ENCODE results near the gene PCGF5. TPM values are rescaled to one million over a fixed set of nuclear protein-coding genes. Genes with fewer than 3 reads are reported as not detected.

Gene PCGF5
- total and polyA plus RNA-seq, 9 of the 15 experiments (the other 6 are each of a cell fraction or from before 2014, with no cell fraction given) = 10.9 to 40.0 (median 20.3) TPM

- TF ChIP-seq PHF21A (IDR thresholded peaks at IDR 0.05; ENCODE audit: borderline replicate concordance, low read depth) (no peak), NR2C2 (CRISPR knock-in tag; IDR thresholded peaks at IDR 0.05) (no peak), NR2C2 (tag; IDR thresholded peaks at IDR 0.05) (peak; percentile 47; the same call in 1 of the 2 replicates)
These were observed 881 bp upstream of the PCGF5 start (continued) for GRCh38 chr10:91219371-91220193.

- BruUV-seq (replicated peaks) = no TSS peak
- Histone ChIP-seq H3K9me1 (ENCODE audit: control insufficient read depth, insufficient read depth, low read length) (no peaks in the 10 kb centered on the region), H4K20me1 (replicated peaks; ENCODE audit: control insufficient read depth, insufficient read depth, low read length) (no peaks in the 10 kb centered on the region), H3K79me2 (ENCODE audit: control insufficient read depth, insufficient read depth, low read length) (peaks cover 59% of the 10 kb centered on the region), H3K4me3 (peak overlapping the region; percentile 88), H3K4me1 (replicated peaks in 1 of 2; ENCODE audit: control insufficient read depth in 2 of 2, insufficient read depth in 2 of 2, low read length in 2 of 2) (peaks cover 9 to 17% of the 10 kb centered on the region in 2 experiments; a peak in 4 of 5 replicates), H3K4me2 (ENCODE audit: insufficient read depth, low read length) (peak overlapping the region; percentile 84), H3K27ac (ENCODE audit: extremely low read depth, low read depth, low read length) (peak overlapping the region; percentile 88), H3K36me3 (ENCODE audit: control insufficient read depth, insufficient read depth, low read length) (peaks cover 17% of the 10 kb centered on the region; the same call in 2 of the 3 replicates), H3K9me3 (replicated peaks; ENCODE audit: control insufficient read depth, insufficient read depth, low read depth, low read length) (no peaks in the 10 kb centered on the region), H3K9ac (ENCODE audit: insufficient read depth in 1 of 2, low read depth in 2 of 2, low read length in 2 of 2) (peak overlapping the region; percentile 72 to 98), H3K27me3 (ENCODE audit: control insufficient read depth in 2 of 2, insufficient read depth in 2 of 2, low read length in 2 of 2) (no peaks in the 10 kb centered on the region), H2AFZ (ENCODE audit: low read depth, low read length) (peak overlapping the region; percentile 63)
- CTCF ChIA-PET (ENCODE audit: low intra/inter-chr PET ratio) = interaction anchor here (0.5 kb wide), 1 partner anchor 197 kb away, joined by 3 read pairs; no protein-coding TSS in a partner anchor
- ATAC-seq = peak; percentile 61
- DNase-seq (ENCODE audit: extremely low read depth in 1 of 4, low spot score in 3 of 4) = peak; percentile 23 to 29 (median 25)
- in situ Hi-C loops (cut with MboI) = no loop called here
- WGBS (ENCODE audit: insufficient coverage, low coverage, missing lambda C conversion rate) = 3% methylated on average over 8 of the region's 40 CpGs
- POLR2A ChIA-PET = interaction anchor here (0.7 to 1.5 kb wide), 4 partner anchors 10 to 168 kb away, joined by 3 to 4 read pairs (median 3); no protein-coding TSS in a partner anchor
- intact Hi-C loops (cut with micrococcal nuclease) = loop anchor here (5.0 kb wide), 1 partner anchor 59 kb away; no protein-coding TSS in a partner anchor
- TF ChIP-seq SETDB1 (IDR thresholded peaks at IDR 0.05; ENCODE audit: low read length) (no peak), ZFX (CRISPR knock-in tag; IDR thresholded peaks at IDR 0.05) (0 out of 2 replicates have a peak, but pooled peaks have one; percentile 55), RBM34 (IDR thresholded peaks at IDR 0.05; ENCODE audit: borderline replicate concordance, insufficient read depth, low read length) (no peak), CHD1 (IDR thresholded peaks at IDR 0.05; ENCODE audit: low read length) (peak; percentile 44), ZBTB7A (IDR thresholded peaks at IDR 0.05; ENCODE audit: borderline replicate concordance, control insufficient read depth, low read depth, low read length) (peak; percentile 29; the same call in 1 of the 2 replicates), STAG1 (CRISPR knock-in tag; IDR thresholded peaks at IDR 0.05; ENCODE audit: borderline replicate concordance) (0 out of 2 replicates have a peak, but pooled peaks have one; percentile 14), GATAD2A (IDR thresholded peaks at IDR 0.05) (no peak), RBFOX2 (IDR thresholded peaks at IDR 0.05; ENCODE audit: low read depth, low read length) (peak; percentile 33)
- peak; percentile 52 for FAIRE-seq
These were observed 652 bp downstream of the PCGF5 start for GRCh38 chr10:91220954-91221675.
